ENCODE results near the gene GDF10. TPM values are rescaled to one million over a fixed set of nuclear protein-coding genes. Genes with fewer than 3 reads are reported as not detected.
A peak's percentile ranks its signal among the peaks of the same experiment; 100 is the strongest.

The GDF10 gene
- total RNA-seq, 1 donor from 2014 or later = 1.7 TPM

- intact Hi-C loops (cut with DNase I) = no loop called here
- Histone ChIP-seq H3K27ac (no peak overlapping the region), H3K9me3 (no peaks in the 10 kb centered on the region), H3K4me1 (no peaks in the 10 kb centered on the region), H3K27me3 (no peaks in the 10 kb centered on the region), H3K4me3 (no peak overlapping the region), H3K36me3 (no peaks in the 10 kb centered on the region)
- DNase-seq (ENCODE audit: extremely low spot score in 2 of 2) = peak in 1 of 2 donors; percentile 28
- no peak for TF ChIP-seq CTCF (IDR thresholded peaks at IDR 0.05)
- no peak for TF ChIP-seq POLR2AphosphoS5 (IDR thresholded peaks at IDR 0.05; ENCODE audit: insufficient read depth in 1 of 2, low read depth in 1 of 2)
- no peak for TF ChIP-seq POLR2A (IDR thresholded peaks at IDR 0.05)
Measured at GRCh38 chr10:47254611-47255010, 45.4 kb upstream of the GDF10 start.

- H3K9me3 ChIP-seq = no peaks in the 10 kb centered on the region
- intact Hi-C loops (cut with DNase I) = no loop called here
- H3K27me3 ChIP-seq = no peaks in the 10 kb centered on the region
- peak; percentile 75 to 89 for DNase-seq (ENCODE audit: extremely low spot score in 2 of 2)
- H3K27ac ChIP-seq = no peak overlapping the region
- TF ChIP-seq POLR2AphosphoS5 (IDR thresholded peaks at IDR 0.05; ENCODE audit: insufficient read depth in 1 of 2, low read depth in 1 of 2) = no peak
- TF ChIP-seq POLR2A (IDR thresholded peaks at IDR 0.05) = no peak
- no peak for TF ChIP-seq CTCF (IDR thresholded peaks at IDR 0.05)
- H3K4me3 ChIP-seq = no peak overlapping the region
- no peaks in the 10 kb centered on the region for H3K4me1 ChIP-seq
- no peaks in the 10 kb centered on the region for H3K36me3 ChIP-seq
Measured at GRCh38 chr10:47255033-47255813, 44.8 kb upstream of the GDF10 start.

GRCh38 chr10:47255866-47256265 lies 44.1 kb upstream of the GDF10 start:
- Histone ChIP-seq H3K27ac (no peak overlapping the region), H3K9me3 (no peaks in the 10 kb centered on the region), H3K4me1 (no peaks in the 10 kb centered on the region), H3K27me3 (no peaks in the 10 kb centered on the region), H3K36me3 (no peaks in the 10 kb centered on the region), H3K4me3 (no peak overlapping the region)
- intact Hi-C loops (cut with DNase I) = no loop called here
- peak in 1 of 2 donors; percentile 72 for DNase-seq (ENCODE audit: extremely low spot score in 2 of 2)
- TF ChIP-seq CTCF (IDR thresholded peaks at IDR 0.05) (no peak), POLR2AphosphoS5 (IDR thresholded peaks at IDR 0.05; ENCODE audit: insufficient read depth in 1 of 2, low read depth in 1 of 2) (no peak), POLR2A (IDR thresholded peaks at IDR 0.05) (no peak)

- Histone ChIP-seq H3K36me3 (no peaks in the 10 kb centered on the region), H3K4me1 (no peaks in the 10 kb centered on the region), H3K27me3 (no peaks in the 10 kb centered on the region), H3K9me3 (no peaks in the 10 kb centered on the region), H3K4me3 (no peak overlapping the region), H3K27ac (no peak overlapping the region)
- DNase-seq (ENCODE audit: extremely low spot score in 2 of 2) = peak in 1 of 2 donors; percentile 60
- intact Hi-C loops (cut with DNase I) = no loop called here
- TF ChIP-seq CTCF (IDR thresholded peaks at IDR 0.05) (no peak), POLR2AphosphoS5 (IDR thresholded peaks at IDR 0.05; ENCODE audit: insufficient read depth in 1 of 2, low read depth in 1 of 2) (no peak), POLR2A (IDR thresholded peaks at IDR 0.05) (no peak)
Measured at GRCh38 chr10:47256751-47257336, 43.2 kb upstream of the GDF10 start.

Measured in vagina (tissue), 2 donors.